Stimulated activated CD4-positive, alpha-beta T cell treated with anti-CD3 and anti-CD28 coated beads, Interleukin-15, amount 100 ng/mL, for 24 hours (primary cell): ENCODE data around the gene MX1.

Source experiments
- DNase-seq: peaks from one replicate; pipeline ENCODE4 v3.0.0-alpha.2; 2020

Gene MX1, protein sequence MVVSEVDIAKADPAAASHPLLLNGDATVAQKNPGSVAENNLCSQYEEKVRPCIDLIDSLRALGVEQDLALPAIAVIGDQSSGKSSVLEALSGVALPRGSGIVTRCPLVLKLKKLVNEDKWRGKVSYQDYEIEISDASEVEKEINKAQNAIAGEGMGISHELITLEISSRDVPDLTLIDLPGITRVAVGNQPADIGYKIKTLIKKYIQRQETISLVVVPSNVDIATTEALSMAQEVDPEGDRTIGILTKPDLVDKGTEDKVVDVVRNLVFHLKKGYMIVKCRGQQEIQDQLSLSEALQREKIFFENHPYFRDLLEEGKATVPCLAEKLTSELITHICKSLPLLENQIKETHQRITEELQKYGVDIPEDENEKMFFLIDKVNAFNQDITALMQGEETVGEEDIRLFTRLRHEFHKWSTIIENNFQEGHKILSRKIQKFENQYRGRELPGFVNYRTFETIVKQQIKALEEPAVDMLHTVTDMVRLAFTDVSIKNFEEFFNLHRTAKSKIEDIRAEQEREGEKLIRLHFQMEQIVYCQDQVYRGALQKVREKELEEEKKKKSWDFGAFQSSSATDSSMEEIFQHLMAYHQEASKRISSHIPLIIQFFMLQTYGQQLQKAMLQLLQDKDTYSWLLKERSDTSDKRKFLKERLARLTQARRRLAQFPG

DNA sequence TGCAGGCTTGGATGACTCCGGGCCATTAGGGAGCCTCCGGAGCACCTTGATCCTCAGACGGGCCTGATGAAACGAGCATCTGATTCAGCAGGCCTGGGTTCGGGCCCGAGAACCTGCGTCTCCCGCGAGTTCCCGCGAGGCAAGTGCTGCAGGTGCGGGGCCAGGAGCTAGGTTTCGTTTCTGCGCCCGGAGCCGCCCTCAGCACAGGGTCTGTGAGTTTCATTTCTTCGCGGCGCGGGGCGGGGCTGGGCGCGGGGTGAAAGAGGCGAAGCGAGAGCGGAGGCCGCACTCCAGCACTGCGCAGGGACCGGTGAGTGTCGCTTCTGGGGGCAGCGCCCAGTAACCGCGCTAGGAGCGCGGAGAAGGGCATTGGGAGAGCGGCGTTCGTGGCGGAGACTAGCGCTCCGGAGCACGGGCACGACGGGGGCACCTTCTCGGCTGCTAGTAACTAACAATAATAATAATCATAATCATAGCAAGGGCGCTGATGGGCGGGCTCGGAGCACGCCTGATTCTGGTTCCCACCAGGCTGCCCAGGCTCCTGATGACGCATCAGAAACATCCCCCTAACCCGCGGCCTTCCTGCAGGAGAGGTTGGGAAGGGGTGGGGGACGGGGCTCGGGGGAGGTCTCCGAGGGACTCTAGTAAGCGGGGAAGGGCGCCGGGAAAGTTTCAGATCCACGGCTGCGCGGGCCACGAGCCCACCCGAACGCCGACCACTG is at the start of gene MX1:
Gene MX1 (plus strand): TSS at position 286 of the 722 bp plus-strand sequence. CDS start 5,832 bp downstream, outside the sequence.
- DNase-seq, result peak; percentile 87

DNA sequence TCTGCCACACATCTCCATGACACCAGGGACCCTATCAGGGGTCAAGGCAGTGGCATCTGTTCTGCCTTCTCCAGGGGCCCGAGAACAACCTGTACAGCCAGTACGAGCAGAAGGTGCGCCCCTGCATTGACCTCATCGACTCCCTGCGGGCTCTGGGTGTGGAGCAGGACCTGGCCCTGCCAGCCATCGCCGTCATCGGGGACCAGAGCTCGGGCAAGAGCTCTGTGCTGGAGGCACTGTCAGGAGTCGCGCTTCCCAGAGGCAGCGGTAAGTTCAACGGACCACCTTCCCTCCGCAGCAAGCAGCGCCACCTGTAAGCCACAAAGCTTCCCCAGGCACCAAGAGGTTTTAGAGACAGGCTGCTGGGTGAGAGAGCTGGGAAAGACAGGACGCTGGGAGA is 48.3 kb upstream of the MX1 start:
- no peak for DNase-seq

DNA sequence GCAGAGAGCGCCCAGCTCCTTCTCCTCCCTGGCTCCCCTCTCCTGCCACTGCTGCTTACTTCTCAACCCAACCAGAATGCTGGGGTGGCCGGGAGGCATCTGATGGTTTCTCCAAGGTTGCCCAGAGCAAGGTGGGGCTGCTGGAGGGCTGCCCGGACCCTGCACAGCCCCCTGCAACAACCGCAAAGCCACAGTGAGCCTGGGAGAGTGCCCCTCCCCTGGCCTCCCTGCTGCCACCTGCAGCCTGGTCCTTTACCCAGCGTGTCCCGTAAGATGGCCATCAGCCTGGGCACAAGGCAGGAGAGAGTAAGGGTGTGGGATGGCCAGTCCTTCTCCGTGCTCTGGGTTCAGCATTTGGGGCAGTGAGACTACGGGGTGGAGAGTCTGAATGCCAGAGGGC is 47.2 kb upstream of the MX1 start:
- DNase-seq, result no peak

DNA sequence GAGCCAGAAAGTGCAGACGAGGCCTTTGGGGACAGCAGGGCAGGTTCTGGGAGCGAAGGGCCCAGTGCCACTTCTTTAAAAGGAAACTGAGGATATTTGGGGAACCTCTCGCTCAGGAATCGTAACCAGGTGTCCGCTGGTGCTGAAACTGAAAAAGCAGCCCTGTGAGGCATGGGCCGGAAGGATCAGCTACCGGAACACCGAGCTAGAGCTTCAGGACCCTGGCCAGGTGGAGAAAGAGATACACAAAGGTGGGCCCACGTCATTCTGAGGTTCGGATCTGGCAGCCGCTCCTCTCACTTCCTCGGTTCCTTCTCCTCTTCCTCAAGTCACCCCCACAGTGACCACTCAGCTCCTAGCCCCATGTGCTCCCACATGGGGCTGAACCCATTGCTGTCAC is 46.1 kb upstream of the MX1 start:
- no peak for DNase-seq

DNA sequence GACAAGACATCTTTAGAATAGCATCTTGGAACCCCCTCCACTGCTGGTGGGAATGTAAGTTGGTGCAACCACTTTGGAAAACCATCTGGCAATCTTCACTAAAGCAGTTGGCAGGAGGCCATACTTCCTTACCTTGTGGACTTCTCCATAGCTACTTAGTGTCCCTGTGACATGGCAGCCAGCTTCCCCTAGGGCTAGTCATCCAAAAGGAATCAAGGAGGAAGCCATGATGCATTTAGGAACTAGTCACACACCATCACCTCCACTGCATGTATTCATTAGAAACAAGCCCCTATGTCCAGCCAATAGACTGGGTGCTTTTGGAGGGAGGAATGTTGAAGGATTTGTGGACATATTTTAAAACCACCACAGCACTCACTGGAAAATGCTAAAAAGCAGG is 44.3 kb upstream of the MX1 start:
- DNase-seq, result no peak

DNA sequence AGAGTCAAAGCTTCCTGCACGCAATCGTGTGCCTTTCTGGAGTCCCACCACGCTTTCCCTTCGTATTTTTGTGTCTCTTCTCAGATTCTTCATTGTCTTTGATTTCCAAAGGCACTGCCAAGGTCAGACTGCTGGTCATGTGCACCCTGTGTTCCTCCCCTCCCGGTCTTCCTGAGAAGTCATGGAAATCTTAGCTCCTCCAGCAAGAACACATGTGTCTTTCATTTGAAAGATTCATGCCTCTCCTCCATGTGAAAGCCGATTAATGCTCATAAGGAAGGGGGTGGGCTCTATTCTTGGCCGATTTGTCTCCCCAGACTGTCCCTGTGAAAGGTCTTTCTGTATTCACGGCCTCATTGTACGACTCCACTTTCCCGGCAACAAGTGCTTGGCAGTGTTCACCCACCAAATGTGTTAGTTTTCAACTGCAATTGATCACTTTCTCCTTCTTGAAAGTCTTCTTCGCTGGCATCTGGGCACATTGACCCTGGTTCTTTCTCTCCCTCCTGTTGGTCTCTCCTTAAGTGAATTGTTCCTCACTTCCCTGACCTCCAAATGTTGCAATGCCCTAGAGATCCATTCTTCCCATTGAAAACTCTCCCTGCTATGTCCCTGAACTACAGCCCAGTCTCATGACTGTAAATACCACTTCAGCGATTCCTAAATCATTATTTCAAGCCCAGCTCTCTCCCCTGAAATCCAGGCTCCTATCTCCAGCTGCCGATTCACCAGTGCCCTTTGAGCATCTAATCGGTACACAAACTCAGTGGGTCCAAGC is 38.8 kb upstream of the MX1 start:
- no peak for DNase-seq

DNA sequence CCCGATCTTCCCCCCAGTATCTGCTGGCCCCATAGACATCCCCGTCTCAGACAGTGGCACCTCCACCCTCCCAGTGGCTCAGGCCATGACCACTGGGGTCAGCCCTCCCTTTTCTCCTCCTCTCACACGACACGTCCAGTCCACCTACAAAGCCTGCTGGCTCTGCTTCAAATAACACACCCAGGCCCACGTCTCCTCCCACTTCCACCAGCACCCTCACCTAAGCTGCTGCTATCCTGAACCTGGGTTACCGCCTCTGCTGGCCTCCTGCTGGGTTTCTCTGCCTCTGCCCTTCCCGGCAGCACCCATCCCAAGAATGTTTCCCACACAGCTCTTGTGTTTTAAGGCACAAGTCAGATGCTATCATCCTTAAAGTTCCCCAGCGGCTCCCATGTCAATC is 38.2 kb upstream of the MX1 start:
- DNase-seq, result no peak

DNA sequence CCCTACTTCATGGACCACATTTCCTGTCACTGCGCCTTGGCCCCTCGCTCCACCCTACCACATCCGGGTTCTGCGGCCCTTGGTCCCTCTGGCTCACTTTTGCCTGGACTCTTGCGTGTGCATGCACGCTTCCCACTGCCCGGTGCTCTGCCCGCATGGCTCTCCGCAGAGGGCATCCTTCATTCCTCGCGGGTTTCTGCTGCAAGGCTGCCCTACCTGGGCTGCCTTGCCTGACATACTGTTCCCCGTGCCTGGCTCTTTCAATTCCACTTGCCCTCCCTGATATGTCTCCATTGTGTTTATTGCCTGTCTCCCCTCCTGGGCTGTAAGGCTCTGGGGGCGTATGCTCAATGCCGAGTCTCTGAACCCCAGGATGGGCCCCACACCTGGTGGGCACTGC is 37.8 kb upstream of the MX1 start:
- no peak for DNase-seq

DNA sequence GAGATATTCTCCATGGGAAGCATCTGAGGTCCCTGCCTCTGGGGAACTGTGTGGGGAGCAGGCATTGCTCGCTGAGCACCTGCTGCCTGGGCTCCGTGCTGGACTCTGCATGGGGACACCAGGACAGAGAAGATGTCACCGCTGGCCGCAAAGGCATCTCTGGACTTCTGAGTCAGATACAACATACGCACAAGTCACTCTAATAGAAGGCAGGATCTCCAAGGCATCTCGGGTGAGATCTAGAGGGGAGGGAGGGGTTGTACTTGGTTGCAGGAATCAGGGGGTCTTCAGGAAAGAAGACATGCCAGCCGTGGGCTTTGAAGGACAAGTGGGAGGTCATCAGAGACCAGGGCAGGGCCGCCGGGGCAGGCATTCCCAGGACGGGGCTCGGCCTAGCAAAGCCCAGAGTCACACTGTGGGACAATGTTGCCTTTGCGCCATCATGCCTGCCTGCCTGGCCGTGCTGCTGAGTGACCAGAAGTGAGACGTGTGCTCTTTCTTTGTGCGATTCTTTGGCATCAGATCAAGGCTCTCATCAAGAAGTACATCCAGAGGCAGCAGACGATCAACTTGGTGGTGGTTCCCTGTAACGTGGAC is 35.9 kb upstream of the MX1 start:
- DNase-seq, result no peak

DNA sequence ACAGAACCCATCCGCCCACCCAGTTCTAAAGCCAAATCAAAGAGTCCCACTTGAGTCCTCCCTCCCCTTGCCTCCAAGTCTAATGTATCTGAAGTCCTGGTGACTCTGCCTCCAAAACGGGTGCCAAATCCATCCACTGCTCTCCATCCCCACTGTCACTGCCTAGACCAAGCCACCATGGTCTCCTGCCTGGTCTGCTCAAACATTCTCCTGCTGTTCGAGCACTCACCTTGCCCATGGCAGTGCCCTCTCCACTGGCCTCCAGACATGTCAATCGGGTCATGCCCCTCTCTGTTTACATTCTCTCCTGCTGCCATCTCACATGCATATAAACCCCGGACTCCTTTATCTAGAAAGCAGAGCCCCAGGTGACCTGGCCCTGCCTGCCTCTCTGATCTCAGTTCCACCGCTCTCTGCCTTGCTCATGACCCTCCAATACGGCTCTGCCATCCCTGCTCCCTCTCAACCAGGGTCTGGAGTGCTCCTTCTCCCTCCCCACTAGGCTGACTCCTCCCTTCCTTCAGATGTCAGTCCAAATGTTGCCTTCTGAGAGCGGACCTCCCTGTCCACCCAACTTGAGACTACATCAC is 32.1 kb upstream of the MX1 start:
- DNase-seq, result no peak

DNA sequence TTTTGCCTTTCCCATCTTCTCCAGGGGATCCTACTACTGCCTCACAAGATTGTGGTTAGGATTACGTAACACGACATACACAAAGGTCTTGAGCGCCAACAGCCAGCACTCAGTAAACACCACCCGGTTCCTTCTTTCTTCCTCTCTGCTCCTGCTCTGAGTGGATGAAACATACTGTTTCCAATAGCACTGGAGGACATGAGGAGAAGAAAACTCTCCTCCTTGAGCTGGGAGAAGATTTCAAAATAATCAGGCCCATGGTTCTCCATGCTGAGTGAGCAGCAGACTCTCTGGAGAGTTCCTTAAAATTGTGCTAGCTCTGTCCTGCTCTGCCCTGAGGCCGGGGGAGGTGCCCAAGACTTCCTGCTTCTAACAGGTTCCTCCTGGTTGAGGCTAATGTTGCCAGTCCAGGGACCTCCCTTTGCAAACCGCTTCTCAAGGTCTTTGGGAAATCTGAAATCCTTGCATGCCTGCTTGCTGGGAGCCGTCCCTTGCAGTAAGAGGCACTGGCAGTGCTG is 29.4 kb upstream of the MX1 start:
- no peak for DNase-seq

DNA sequence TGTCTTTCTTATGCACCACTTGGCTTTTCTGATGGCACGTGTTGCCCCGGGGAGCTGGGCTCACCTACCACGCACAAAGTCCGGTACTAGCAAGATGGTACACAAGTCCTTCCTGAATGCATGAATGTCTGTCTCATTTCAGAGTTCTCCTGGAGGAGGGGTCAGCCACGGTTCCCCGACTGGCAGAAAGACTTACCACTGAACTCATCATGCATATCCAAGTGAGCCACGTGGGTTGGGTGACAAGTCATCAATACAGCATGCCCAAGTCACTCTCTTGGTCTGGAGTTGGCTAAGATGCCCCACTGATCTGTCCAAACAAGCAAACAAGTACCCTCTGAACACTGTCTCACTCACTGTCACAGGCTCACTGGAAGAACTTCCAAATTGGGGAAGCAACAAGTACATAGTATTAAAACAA is 28.6 kb upstream of the MX1 start:
- no peak for DNase-seq

DNA sequence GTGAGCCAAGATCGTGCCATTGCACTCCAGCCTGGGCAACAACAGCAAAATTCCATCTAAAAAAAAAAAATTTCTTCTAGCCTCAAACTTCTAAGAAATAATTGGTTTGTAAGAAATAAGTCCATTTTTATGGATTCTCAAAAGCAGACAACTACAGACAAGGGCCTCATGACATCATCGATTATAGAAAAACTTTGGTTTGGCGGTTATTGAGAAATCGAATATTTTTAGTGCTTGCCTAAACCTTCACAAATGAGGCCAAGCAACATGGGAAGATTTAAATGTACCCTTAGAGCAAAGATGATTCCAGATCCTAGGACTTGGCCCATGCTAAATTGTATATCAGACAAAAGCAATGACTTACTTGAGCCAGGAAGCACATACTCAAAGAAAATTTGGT is 27.8 kb upstream of the MX1 start:
- DNase-seq, result no peak

DNA sequence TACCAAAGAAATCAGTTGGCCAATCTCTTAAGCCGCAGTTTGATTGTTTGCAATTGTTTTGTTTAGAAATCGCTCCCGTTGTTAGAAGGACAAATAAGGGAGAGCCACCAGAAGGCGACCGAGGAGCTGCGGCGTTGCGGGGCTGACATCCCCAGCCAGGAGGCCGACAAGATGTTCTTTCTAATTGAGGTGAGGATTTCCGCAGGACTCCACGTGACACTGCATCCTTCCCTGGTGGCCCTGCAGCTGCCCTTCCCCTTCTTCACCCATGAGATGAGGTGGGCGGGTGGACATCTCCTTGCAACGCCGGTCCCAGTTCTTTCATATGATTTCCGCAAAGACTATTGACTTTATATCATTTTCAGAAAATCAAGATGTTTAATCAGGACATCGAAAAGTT is 27.2 kb upstream of the MX1 start:
- no peak for DNase-seq

DNA sequence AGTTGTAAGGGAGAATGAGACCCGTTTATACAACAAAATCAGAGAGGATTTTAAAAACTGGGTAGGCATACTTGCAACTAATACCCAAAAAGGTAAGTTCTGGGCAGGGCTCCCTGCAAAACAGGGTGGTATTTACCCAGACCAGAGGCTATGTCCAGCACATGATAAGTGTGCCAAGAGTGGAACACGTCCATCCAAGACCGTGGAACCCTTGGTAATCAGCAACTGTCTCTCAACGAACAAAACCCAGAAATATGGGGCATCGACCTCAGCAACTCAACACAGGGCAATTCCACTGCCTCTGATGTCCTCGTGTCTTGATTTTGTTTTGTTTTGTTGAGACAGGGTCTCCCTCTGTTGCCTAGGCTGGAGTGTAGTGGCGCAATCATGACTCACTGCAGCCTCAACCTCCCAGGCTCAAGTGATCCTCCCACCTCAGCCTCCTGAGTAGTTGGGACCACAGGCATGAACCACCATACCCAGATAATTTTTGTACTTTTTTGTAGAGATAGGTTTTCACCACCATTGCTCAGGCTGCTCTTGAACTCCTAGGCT is 26.7 kb upstream of the MX1 start:
- DNase-seq, result no peak

DNA sequence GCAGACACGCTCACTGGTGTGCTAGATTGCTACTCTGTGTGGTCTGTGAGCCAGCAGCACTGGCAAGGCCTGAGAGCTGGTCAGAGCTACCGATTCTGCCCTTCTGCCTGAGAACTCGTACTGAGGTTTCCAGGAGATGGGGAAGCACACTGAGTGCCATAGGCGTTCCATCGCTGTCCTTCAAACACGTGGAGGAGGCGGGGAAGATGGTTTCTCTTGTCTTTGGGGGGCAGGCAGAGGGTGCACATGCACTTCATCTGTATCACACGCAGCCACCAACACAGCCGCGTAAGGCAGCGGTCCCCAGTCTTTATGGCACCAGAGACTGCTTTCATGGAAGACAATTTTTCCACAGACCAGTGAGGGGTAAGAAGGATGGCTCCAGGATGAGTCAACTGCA is 23.8 kb upstream of the MX1 start:
- DNase-seq, result no peak

DNA sequence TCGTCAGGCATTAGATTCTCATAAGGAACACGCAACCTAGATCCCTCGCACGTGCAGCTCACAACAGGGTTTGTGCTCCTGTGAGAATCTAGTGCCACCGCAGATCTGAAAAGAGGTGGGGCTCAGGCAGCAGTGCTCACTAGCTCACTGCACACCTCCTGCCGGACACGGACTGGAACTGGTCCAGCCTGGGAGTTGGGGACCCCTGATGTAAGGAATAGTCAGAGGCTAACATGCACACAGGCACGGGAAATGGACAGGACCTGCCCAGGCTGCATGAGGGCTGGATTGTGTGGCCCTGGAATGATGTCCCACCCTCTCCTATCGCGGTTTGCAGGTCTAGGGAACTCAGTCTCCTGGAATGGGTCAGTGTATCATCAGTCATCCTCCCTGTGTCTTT is 23.2 kb upstream of the MX1 start:
- no peak for DNase-seq

DNA sequence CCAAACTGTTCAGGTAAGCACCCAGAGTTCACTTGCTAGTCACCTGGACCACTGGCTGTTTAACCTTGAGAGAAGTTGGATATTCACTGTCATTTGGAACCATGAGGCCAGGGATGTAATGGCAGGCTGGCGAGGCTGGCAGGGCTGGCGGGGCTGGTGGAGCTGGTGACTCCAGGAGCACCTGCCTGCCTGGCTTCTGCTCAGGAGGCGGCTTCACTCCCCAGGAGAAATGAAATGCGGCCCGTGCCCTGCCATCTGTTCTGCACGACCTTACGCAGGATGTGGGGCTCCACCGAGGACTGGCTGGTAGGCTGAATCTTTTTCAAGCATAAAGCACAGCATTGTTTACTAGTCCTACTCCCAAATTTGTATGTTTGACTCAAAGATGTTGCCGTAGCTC is 22.7 kb upstream of the MX1 start:
- no peak for DNase-seq

DNA sequence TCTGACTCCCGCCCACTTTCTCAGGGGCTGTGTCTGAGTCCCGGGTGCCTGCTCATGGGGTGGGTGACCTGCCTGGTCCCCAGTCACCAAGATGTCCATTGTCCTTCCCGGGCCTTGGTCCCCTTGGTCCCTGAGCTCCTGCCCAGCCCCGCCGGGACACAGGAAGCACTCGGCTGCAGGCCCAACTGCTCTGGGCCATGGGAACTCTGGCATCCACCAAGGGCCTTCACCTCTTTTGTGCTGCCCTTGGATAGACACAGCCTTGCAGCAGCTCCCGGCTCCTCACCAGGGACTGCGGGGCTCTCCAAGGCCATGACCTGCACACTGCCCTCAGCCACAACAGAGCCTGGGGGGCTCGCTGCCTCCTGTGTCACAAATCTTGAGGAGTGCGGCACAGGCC is 22.1 kb upstream of the MX1 start:
- DNase-seq, result no peak

DNA sequence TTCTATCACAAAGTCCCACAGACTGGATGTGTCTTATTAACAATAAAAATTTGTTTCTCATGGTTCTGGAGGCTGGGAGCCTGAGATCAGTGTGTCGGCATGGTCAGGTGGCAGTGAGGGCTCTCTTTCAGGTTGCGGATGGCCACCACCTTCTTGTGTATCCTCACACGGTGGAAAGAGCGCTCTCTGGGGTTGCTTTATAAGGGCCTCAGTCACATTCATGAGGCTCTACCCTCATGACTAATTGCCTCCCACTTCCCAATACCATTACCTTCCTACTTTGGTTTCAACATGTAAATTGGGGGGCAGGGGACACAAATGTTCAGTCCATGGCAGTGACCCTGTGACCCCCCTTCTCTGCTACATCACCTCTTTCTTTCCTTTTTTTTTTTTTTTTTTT is 20.7 kb upstream of the MX1 start:
- no peak for DNase-seq

DNA sequence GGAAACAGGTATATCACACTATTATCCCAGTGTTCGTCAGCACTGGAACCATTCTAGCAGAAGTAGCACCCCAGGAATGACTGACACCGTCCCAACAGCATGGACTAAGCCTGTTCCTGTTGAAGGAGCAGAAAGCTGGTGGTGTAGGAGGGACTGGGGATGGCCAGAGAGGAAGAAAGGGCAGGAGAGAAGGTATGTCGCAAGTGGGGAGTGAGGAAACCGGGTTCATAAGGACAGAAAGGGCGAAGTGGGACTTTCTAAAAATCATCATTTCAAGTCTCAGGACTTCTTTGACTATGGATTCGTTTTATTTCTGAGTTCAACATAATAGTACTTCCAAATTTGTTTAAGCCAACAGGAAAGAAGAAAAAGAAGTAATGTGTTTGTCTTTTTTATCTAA is 19.7 kb upstream of the MX1 start:
- DNase-seq, result no peak
